Measurements from ENCODE around the gene LSM14A.
"Not testable (repeated sequence)": the region's sequence is repeated elsewhere in the genome, so short reads cannot be mapped to it uniquely, and the experiment has no call there.

The LSM14A gene

DNA sequence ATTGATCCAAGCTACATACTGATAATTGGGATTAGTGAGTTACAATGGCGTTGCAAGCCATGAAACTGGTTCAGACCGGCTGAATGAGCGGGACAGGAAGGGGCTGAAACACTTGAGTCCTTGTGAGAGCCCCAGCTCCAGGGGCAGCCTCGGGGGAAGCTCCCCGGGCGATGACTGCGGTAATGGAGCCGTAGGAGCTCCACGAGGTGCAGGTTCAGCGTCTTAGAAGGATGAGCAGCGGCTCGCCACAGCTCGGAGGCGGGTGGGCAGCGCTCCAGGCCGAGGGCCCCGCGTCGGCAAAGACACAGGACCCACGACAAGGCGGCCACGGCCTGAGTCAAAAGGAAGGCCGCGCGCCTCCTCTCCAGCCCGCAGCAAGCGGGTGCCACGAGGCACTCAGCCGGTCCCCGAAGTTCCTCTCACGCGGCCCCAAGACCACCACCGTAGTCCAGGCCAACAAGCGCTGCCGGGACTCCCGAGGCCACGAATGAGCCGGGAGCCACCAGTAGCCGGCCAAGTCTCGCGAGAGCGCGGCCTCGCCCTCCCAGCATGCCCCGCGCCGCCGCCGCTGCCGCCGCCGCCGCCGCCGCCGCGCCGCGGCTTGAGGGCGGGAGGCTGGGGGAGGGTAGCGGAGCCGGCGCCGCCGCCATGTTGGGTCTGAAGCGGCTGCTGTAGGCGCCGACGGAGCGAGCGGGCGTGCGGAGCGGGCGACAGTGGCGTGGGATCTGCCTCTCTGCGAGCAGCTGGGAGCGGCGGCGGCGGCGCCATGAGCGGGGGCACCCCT is at the start of gene LSM14A:
TSS of gene LSM14A (plus strand) at position 628 of the 784 bp plus-strand sequence. CDS start at position 767, 139 bp downstream.
- DNase-seq (ENCODE audit: low read depth): peak; percentile 89

GRCh38 chr19:34124828-34125227 is 47.5 kb upstream of the LSM14A start:
- no peak for DNase-seq (ENCODE audit: low read depth)

GRCh38 chr19:34126966-34127365 is 45.3 kb upstream of the LSM14A start:
- DNase-seq (ENCODE audit: low read depth): no peak

DNA sequence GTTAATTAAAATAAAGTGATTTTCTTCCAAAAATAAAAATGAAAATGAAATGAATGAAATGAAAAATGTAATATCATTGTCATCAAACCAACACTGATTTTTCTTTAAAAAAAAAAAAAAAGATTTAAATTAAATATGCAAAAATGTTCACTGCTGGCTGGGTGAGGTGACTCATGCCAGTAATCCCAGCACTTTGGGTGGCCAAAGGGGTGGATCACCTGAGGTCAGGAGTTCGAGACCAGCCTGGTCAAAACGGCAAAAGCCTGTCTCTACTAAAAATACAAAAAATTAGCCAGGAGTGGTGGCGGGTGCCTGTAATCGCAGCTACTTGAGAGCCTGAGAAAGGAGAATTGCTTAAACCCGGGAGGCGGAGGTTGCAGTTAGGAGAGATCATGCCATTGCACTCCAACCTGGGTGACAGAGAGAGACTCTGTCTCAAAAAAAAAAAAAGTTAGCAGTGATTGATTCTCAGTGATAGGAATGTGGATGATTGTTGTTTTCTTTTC is 44.6 kb upstream of the LSM14A start:
- no peak for DNase-seq (ENCODE audit: low read depth)

GRCh38 chr19:34128558-34129250 is 43.6 kb upstream of the LSM14A start:
- DNase-seq (ENCODE audit: low read depth): no peak

GRCh38 chr19:34131100-34131499 is 41.2 kb upstream of the LSM14A start:
- no peak for DNase-seq (ENCODE audit: low read depth)

GRCh38 chr19:34132145-34132544 is 40.2 kb upstream of the LSM14A start:
- DNase-seq (ENCODE audit: low read depth): not testable (repeated sequence)

- DNase-seq (ENCODE audit: low read depth): not testable (repeated sequence)
These were observed 39.6 kb upstream of the LSM14A start for GRCh38 chr19:34132706-34133105.

DNA sequence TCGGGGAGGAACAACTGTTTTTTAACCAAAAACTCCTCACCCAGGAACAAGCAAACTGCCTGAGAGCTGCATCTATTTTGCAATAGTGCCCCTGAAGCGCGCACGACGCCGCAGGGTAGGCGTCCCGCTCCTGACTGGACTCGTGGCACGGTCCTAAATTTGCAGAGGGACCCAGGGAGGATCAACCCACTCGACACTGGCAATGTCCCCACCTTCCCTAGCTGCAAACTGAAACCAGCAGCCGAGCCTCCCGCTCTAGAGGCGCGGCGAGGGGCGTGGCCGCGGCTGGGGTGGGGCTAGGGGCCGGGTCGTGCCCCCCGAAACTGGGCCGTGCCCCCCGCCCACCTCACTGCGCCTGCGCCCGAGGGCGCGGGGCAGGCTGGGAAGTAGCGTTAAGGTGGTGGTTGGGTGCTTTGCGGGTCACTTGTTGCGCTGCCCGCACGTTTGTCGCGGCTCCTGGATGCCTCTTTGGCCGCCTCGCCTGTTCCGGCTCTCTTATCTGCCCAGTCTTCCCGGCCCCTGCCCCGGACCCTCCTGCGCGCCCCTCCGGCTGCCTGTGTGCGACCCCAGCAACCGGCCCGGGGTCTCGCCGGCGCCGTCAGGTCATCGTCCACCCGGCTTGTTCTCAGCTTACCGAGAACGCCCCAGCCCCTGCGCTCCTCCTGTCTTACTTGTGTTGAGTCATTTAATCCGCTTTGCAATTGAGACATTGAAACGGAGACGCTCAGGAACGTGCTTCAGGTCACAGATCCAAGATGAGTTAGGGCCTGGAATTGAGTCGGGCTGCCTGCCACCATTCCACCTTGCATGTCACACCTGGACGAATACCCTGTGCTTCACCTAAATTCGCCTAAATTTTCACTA is 37.9 kb upstream of the LSM14A start:
- peak; percentile 82 for DNase-seq (ENCODE audit: low read depth)

- no peak for DNase-seq (ENCODE audit: low read depth)
These were observed 37.1 kb upstream of the LSM14A start for GRCh38 chr19:34135054-34135800.

DNA sequence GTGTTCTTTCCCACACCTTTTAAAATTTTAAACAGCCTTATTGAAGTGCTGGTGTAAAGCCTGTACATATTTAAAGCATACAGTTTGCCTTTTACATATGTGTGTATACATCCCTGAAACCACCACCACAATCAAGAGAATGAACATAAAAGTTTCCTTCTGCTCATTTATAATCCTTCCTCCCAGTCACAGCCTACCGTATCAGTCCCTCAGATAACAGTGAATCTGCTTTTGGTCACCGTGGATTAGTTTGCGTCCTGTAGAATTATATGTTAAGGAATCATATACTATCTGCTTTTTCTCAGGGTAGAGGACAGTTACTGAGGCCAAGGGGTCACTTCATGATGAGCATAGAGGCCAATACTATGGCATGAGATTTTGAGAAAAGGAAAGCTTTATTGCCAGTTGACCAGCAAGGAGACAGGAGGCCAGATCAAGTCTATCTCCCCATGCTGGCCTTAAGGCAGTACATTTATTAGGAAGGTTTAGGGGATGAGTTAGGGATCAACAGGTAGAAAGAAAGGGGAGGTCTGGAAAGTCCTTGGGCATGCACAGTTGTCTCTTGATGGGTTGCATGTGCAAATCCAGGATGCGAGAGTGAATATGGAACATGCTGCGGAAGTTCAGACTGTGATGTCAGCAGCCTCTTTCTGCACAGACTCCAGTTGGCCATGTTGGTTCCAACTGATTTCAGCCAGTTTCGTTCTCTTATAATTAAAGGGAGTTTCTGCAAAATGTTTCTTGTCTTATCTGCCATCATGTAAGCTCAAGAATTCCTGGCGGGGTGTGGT is 36.3 kb upstream of the LSM14A start:
- DNase-seq (ENCODE audit: low read depth): no peak

GRCh38 chr19:34141025-34141424 is 31.3 kb upstream of the LSM14A start:
- DNase-seq (ENCODE audit: low read depth): no peak

GRCh38 chr19:34142440-34142839 is 29.9 kb upstream of the LSM14A start:
- DNase-seq (ENCODE audit: low read depth): no peak

DNA sequence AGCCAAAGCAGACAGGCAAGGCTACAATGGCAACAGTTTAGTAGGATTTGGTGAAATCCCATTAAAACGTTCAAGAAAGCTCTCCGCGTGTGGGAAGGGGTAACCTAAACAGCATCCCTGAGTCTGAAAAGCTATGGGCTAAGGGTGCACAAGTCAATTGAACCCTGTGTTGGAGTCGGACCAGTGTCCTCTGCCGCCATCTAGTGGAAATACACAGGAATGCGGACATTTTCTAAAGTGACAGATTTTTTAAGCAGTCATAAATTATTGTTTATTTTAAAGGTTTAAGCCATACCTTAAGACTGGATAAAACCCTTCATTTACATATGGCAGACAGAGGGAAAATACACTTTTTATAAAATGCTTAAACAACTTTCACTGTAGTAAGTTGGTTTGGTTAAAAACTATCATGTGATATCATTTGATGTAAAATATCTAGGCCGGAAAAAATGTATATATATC is 26.5 kb upstream of the LSM14A start:
- no peak for DNase-seq (ENCODE audit: low read depth)

GRCh38 chr19:34148658-34149185 is 23.6 kb upstream of the LSM14A start:
- DNase-seq (ENCODE audit: low read depth): no peak

DNA sequence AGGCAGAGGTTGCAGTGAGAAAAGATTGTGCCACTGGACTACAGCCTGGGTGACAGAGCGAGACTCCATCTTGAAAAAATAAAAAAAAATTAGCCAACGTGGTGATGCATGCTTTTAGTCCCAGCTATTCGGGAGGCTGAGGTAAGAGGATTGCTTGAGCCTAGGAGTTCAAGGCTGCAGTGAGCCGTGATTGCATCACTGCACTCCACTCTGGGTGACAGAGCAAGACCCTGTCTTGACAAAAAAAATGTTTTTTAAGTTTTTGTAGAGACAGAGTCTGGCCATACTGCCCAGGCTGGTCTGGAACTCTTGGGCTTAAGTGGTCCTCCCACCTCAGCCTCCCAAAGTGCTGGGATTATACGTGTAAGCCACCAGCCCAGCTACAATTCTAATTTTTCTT is 22.4 kb upstream of the LSM14A start:
- DNase-seq (ENCODE audit: low read depth): no peak

GRCh38 chr19:34150558-34150957 is 21.7 kb upstream of the LSM14A start:
- no peak for DNase-seq (ENCODE audit: low read depth)

GRCh38 chr19:34151439-34151838 is 20.9 kb upstream of the LSM14A start:
- DNase-seq (ENCODE audit: low read depth): no peak

- DNase-seq (ENCODE audit: low read depth): no peak
These were observed 17.9 kb upstream of the LSM14A start for GRCh38 chr19:34154401-34154800.

DNA sequence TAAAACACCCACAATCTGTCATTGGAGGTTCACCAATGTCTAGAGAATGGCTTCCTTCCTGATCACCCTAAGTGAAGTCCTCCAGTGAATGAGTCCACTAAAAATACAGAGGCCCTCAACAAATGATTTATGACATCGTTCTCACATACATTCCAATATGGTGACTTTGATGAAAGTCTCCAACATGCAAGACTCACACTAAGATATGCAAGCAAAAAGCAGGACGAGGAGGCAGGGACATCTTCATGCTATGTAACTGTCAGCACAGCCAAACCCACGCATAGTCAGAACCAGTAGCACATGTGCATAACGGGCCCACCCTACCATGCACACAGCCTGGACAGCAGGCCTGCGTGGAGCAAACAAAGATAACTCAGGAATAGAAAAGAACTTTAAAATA is 16.6 kb upstream of the LSM14A start:
- DNase-seq (ENCODE audit: low read depth): no peak

All from activated T-helper 1 cell treated with Interleukin-2 at 50 U/mL for 16 hours (primary cell).